Right ventricle myocardium inferior (tissue), 1 donor: ENCODE measurements around the gene PEA15. TPM values are rescaled to one million over a fixed set of nuclear protein-coding genes. Genes with fewer than 3 reads are reported as not detected.

ENCODE experiments used
- ATAC-seq: fragments of 200-7000 bp; cut with Tn5 transposase; one replicate; pipeline ENCODE4 v1.9.1; 2020; ENCODE audit warnings: mild to moderate bottlenecking, moderate library complexity
- DNase-seq: peaks from one replicate; pipeline ENCODE4 v3.0.0; 2021; ENCODE audit errors: missing footprints
- intact Hi-C: fragments of 100-400 bp; cut with DNase I; formaldehyde crosslinking; loops from one replicate; pipeline ENCODE4 v1.11.0; 2022
- long read RNA-seq: library from polyadenylated mRNA; unstranded; transcript quantifications from one replicate; pipeline ENCODE4 v2.0.0, GENCODE V29; 2021
- total RNA-seq: library from RNA; stranded (reverse); fragmentation: NEBNext Ultra II Directional; extraction: Animal tissue kit (Norgen Biotek cat#: 25700); gene quantifications from one replicate; pipeline ENCODE4 v1.2.1, GENCODE V29; 2021
- donor health status: DM: no; HTN: yes; CAD: no; lungs with severe emphysema.

Gene PEA15
- total RNA-seq, result 283 TPM
- long read RNA-seq, transcript PEA15-201 (4 exons, 2,471 nt), result major isoform, 79 of 103 reads
- long read RNA-seq, partial matches to known transcripts, result 22 of 103 reads
- long read RNA-seq, other reads (novel, unspliced or antisense), result 1 of 103 reads

GRCh38 chr1:160205242-160206035 is at the start of gene PEA15:
Gene PEA15, plus strand, starts transcription at chr1:160205384. Its CDS starts 6,161 bp downstream, at chr1:160211545.
- DNase-seq, result peak; percentile 86
- peak; percentile 88 for ATAC-seq
- intact Hi-C loops, result loop anchor here (5.0 kb wide), 2 partner anchors 37 to 88 kb away; partner anchors contain the start of gene ATP1A2

- DNase-seq (no peak), ATAC-seq (no peak)
- intact Hi-C loops, result no loop called here
Observed at GRCh38 chr1:160156361-160156760, 48.8 kb upstream of the PEA15 start.

GRCh38 chr1:160157174-160157573 is 48.0 kb upstream of the PEA15 start:
- ATAC-seq (no peak), DNase-seq (no peak)
- intact Hi-C loops, result no loop called here

GRCh38 chr1:160158031-160158430 is 47.2 kb upstream of the PEA15 start:
- ATAC-seq (no peak), DNase-seq (no peak)
- intact Hi-C loops, result loop anchor here (2.0 kb wide), 1 partner anchor 31 kb away; no protein-coding TSS in a partner anchor

GRCh38 chr1:160158534-160158933 is 46.6 kb upstream of the PEA15 start:
- DNase-seq (no peak), ATAC-seq (no peak)
- intact Hi-C loops, result loop anchor here (2.0 kb wide), 1 partner anchor 30 kb away; no protein-coding TSS in a partner anchor

- DNase-seq (no peak), ATAC-seq (peak; percentile 45)
- intact Hi-C loops, result loop anchor here (2.0 to 5.0 kb wide), 2 partner anchors 29 to 43 kb away; partner anchors contain the start of gene ATP1A2
Observed at GRCh38 chr1:160159846-160160245, 45.3 kb upstream of the PEA15 start.

- DNase-seq (no peak), ATAC-seq (peak; percentile 43)
- intact Hi-C loops, result loop anchor here (5.0 kb wide), 1 partner anchor 45 kb away; the partner anchor contains the start of gene ATP1A2
Observed at GRCh38 chr1:160161965-160162705, 43.0 kb upstream of the PEA15 start.

- ATAC-seq, result no peak
- intact Hi-C loops, result loop anchor here (5.0 kb wide), 1 partner anchor 46 kb away; the partner anchor contains the start of gene ATP1A2
Observed at GRCh38 chr1:160162931-160163330, 42.3 kb upstream of the PEA15 start.

GRCh38 chr1:160163615-160164014 is 41.6 kb upstream of the PEA15 start:
- DNase-seq (no peak), ATAC-seq (no peak)
- intact Hi-C loops, result loop anchor here (5.0 kb wide), 1 partner anchor 46 kb away; the partner anchor contains the start of gene ATP1A2

More at GRCh38 chr1:160162931-160163330, 42.3 kb upstream of the PEA15 start:
- no peak for DNase-seq

- ATAC-seq, result no peak
- intact Hi-C loops, result loop anchor here (5.0 kb wide), 1 partner anchor 47 kb away; the partner anchor contains the start of gene ATP1A2
- no peak for DNase-seq
Observed at GRCh38 chr1:160164121-160164520, 41.1 kb upstream of the PEA15 start.

GRCh38 chr1:160166166-160166868 is 38.9 kb upstream of the PEA15 start:
- DNase-seq, result no peak
- intact Hi-C loops, result no loop called here
- no peak for ATAC-seq

- intact Hi-C loops, result no loop called here
- DNase-seq (no peak), ATAC-seq (no peak)
Observed at GRCh38 chr1:160167056-160167455, 38.1 kb upstream of the PEA15 start.

- ATAC-seq (no peak), DNase-seq (no peak)
- intact Hi-C loops, result no loop called here
Observed at GRCh38 chr1:160167580-160167979, 37.6 kb upstream of the PEA15 start.

GRCh38 chr1:160168016-160168415 is 37.2 kb upstream of the PEA15 start:
- intact Hi-C loops, result no loop called here
- ATAC-seq, result no peak
- no peak for DNase-seq

GRCh38 chr1:160168609-160169369 is 36.4 kb upstream of the PEA15 start:
- DNase-seq, result no peak
- no peak for ATAC-seq
- intact Hi-C loops, result no loop called here

GRCh38 chr1:160169553-160170399 is 35.4 kb upstream of the PEA15 start:
- intact Hi-C loops, result no loop called here
- no peak for ATAC-seq
- DNase-seq, result no peak

GRCh38 chr1:160171354-160171753 is 33.8 kb upstream of the PEA15 start:
- ATAC-seq (no peak), DNase-seq (no peak)
- intact Hi-C loops, result no loop called here
